ENCODE data around the gene PLXNA3.
"Not testable (repeated sequence)": the region's sequence is repeated elsewhere in the genome, so short reads cannot be mapped to it uniquely, and the experiment has no call there.

PLXNA3 gene

DNA sequence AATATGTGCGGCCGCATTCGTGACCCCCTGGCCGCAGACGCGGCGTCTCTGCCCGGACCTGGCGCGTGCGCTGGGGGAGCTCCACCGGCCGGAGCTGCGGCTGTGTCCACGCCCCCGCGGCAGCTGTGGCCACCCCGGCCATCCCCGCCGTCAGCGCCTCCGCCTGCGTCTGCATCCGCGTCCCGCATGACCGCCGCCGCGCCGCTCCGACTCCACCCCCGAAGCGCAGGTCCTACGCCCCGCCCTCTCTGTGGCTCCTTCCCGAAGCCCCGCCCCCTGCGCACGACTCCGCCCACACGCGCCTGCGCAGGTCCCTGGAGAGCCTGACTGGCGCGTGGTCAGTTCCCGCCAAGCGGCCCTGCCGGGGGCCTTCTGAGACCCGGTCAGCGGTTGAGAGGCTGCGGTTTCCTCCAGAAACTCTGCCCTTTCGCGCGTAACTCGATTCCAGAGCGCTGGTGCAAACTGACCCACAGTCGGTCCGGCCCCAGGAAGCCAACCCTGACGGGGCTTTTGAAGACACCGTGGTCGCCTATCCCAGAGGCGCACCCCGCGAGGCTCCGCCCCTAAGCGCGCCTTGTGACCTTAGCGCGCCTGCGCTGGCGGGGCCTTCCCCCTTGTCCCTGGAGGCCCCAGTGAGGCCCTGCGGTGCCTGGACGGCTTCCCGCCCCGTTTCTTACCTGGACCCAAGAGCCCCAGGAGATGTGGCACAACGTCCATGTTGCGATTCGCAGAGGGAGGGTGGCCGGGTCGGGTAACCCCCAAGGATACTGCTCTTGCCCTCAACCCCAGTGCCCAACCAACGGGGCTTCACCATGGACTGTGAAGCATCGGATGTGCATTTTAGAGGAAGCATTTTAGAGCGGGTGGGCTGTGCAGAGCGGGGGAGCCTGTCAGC lies 20.9 kb downstream of the PLXNA3 start, which contains the start of gene LAGE3:
TSS of gene LAGE3 (minus strand) at position 554 of the 895 bp plus-strand sequence. CDS start at position 188, 366 bp downstream.
- peak; percentile 71 for DNase-seq (ENCODE audit: low spot score)

DNA sequence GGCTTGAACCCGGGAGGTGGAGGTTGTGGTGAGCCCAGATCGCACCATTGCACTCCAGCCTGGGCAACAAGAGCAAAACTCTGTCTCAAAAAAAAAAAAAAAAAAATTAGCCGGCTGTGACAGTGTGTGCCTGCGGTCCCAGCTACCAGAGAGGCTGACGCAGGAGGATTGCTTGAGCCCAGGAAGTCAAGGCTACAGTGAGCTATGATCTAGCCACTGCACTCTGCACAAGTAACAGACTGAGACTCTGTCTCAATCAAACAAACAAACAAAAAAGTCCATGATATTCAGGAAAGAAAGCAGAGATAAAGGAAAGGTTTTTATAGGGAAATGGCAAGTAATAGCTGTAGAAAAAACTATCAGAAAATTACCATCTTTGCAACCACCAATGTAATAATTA lies 23.1 kb downstream of the PLXNA3 start:
- no peak for DNase-seq (ENCODE audit: low spot score)

GRCh38 chrX:154481911-154482601 lies 24.0 kb downstream of the PLXNA3 start:
- no peak for DNase-seq (ENCODE audit: low spot score)

DNA sequence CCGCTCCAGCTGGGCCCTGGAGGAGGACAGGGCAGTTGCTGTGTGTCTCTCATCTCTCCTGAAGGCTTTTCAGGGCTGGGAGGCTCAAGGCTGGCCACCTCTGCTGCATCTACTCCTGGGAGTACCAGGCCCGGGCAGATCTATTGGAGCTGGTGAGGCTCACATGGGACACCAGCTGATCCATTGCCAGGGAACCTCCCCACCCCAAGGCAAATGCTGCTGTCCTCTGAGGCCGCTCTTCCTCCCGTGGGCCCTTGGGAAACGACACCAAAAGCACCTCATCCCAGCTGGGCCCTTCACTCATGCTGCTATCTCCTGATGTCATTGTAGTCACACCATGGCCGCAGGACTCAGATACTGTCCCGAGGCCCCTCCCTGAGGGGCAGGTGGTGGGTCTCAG lies 24.7 kb downstream of the PLXNA3 start:
- DNase-seq (ENCODE audit: low spot score), result no peak

DNA sequence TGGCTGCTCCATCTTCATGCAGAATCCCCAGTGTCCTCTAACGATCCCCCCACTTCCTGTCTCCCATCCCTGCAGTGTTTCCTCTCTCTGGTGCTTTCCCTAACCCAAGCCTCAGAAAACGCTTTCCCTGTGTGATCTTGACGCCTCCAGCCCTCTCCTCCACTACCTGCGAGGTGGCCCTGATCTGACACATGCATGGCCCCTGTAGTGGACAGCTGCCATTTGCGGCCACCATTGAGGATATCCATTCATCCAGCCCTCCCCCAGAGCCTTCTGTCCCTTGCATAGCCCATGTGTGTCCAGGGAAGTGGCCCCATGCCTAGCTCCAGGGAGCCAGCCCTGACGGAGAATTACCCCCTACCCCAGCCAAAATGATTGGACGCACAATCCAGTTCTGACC lies 25.2 kb downstream of the PLXNA3 start:
- DNase-seq (ENCODE audit: low spot score), result no peak

DNA sequence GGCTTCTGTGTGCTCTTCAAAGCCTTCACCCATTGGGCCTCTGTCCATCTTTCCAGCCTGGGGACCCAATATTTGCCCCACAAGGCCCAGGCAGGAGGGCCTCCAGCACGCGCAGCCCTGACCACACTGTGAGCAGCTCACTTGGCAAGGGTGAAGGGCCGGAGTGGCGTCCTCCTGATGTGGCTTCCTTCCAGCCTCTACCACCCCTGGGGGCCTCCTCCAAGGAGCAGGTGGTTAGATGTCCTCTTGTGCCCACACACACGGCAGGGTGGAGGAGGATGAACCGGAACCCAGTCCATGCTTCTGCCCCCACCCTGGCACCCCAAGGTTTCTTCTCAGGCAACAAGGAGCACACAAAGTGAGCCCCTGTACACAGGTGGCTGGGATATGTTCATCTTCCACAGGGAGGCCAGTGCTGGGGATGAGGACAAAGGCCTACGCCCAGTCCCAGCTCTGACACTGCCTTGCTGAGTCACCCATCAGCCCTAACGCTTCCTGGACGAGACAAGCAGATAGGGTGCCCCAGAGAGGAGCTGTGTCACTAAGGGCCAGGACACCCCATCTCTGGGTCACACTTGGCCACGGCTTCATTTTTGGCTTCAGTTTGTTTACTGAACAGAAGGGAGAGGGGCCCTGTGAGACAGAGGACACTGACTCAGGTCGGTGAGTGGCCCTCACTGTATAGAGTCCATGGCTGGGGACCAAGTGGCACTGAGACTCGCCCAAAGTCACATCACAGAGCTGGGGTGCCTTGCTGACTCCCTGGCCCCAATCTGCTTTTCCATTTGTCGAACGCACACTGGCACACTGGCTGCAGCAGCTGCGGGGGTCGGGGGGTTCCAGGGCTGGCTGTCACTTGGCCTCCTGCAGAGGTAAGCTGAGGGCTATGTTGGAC lies 26.4 kb downstream of the PLXNA3 start:
- DNase-seq (ENCODE audit: low spot score), result no peak

DNA sequence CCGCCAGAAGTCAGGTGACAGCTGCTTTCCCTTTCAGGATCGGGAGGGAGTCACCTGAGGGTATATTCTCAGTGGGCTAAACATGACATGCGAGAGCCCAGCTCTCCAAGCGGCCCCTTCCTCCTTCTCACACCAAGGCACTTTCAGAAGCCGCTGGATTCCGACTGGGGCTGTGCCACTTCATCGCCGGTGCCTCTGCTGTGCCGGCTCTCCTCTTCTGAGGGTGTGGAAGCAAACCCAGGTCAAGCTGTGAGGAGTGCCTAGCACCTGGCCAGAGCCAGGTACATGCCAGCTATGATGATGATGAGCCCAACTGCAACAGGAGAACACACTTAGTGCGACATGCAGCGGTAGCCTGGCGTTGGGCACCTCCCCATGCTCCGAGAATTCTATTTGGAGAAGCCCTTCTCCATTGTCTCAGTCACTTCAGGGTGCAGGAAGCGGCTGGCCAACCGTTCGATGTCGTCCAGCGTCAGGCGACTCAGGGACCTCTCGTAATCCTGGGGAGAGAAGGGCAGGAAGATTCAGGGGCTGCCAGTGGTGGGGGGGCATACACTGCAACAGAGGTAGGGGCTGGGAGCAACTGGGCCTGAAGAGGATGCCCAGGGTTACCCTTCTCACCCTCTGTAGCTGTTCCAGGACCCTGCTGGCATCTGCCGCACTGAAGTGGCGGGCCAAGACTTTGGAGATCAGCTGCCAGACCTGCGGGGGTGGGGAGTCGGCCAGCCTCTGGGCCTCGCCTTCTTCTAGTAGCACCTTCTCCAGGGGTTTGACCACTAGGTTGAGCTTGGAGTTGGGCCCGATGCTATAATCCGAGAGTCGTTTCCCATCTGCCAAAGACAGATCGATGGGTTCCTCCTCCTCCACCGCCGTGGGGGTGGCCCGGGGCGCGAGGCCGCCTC lies 27.3 kb downstream of the PLXNA3 start:
- no peak for DNase-seq (ENCODE audit: low spot score)

- DNase-seq (ENCODE audit: low spot score), result no peak
These were observed 27.9 kb downstream of the PLXNA3 start for GRCh38 chrX:154486052-154486395.

DNA sequence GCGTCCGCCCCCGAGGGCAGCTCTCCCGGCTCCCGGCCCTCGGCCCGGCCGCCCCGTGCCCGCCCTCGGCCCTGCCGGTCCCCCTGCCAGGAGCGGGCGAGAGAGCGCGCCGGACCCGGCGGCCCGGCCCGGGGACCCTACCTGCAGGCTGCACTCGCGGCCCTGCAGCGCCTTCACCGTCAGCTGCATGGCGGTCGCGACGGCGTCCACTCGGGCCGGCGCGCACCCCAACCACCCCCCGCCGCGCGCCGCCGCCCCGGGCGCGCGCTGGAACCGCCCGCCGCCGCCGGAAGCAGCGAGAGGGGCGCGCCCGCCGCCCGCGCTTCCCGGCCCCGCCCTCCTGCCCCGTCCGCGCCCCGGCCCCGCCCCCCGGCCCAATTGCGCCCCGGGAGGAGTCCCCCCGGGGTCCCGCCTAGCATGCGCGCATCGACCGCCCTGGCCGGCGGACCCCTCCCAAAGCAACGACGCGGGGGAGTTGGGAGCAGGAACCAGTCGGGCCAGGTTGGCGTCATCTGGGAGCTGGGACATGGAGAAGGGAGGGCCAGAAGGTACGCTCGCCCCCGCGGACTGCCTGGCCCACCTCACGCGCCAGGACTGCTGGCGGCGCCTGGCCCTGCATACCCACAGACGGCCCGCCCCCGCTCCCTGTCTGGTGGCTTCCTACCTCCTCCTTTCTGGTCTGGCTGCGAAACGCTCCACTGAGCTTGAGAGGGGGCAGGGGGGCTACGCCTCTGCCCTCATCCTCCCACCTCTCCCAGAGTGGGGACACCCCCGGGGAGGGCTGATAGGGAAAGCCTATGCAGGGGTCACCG lies 28.5 kb downstream of the PLXNA3 start, which contains the start of gene UBL4A:
TSS of gene UBL4A (minus strand) at position 220 of the 812 bp plus-strand sequence. CDS start at position 189, 31 bp downstream.
- no peak for DNase-seq (ENCODE audit: low spot score)

DNA sequence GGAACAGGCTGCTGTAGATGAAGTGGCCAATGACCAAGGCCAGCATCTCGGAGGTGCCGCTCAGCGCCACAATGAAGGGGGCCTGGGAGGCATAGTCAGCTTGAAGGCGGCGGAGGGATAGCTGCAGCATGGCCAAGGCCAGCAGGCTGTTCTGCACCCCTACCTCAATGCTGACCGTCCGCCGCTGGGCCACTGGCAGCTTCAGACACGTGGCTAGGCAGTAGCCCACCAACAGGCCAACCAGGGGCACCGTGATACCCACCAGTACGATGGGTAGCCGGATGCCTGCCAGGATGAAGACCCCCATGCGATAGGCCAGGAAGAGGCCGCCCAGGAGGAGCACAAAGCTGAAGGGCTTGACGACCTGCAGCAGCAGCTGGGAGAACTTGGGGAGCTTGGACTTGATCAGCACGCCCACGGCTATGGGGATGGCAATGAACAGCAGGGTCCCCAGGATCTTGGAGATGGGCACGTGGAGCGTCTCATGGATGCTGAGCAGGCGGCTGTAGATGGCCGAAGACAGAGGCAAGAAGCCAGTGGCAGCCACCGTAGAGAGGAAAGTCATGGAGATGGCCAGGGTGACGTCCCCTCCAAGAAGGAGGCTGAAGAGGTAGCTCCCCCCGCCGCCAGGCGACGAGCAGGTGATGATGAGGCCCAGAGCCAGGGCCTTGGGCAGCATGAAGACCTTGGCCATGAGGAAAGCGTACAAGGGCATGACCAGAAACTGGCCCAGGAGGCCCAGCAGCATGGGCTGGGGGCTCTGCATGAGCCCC lies 29.6 kb downstream of the PLXNA3 start:
- no peak for DNase-seq (ENCODE audit: low spot score)

DNA sequence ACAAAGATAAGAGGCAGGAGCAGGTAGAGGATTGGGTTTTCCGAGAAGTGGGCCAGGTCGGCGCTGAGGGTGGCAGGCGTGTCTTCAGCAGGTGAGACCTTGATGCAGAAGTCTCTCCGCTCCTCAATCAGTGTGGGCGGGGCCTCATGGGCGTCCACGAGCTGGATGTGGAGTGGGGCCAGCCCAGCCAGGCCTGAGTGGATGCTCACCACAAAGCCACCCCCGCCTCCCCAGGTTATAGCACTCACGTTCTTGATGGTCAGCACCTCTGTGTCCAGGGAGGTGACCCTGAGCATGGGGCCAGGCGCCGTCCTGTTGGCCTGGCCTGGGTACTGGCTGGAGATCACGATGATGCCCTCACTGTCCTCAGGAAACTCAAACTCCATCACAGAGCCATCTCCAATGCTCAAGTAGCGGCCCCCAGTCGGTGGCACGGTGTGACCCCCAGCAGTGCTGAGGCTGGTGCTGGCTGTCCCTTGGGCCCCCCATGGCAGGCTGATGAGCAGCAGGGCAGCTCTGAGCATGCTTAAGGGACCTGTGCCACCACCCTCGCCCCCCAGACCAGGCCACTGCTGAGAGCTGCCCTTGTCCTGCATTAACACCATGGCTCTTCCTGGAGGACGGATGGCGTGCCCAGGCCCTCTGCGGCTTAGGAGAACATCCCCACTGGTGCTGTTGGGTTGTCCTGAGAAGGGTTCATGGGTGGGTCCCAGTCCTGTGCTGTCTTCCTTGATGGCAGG lies 30.4 kb downstream of the PLXNA3 start:
- DNase-seq (ENCODE audit: low spot score), result no peak

- DNase-seq (ENCODE audit: low spot score), result no peak
These were observed 31.1 kb downstream of the PLXNA3 start for GRCh38 chrX:154489182-154489581.

DNA sequence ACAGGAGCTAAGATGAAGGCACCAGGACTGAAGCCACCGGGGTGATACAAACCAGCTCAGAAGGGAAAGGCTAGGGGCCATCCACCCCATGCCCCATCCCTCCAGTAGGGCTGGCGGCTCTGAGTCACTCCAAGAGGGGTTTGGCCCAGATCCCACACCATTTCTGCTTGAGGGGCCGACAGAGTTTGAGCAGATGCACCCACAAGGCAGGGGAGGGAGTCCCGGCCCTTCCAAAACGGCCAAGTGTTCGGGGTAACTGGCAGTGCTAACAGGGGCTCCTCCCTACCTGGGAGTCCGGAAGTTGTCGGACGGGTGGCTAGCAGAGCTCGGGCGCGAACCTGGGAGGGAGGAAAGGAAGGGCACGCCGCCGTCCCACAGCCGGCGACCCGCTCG lies 31.9 kb downstream of the PLXNA3 start:
- DNase-seq (ENCODE audit: low spot score), result no peak

GRCh38 chrX:154490414-154491083 lies 32.5 kb downstream of the PLXNA3 start, which contains the start of gene SLC10A3:
Gene SLC10A3 (minus strand): TSS chrX:154490629. CDS start chrX:154488940, 1,689 bp downstream.
- DNase-seq (ENCODE audit: low spot score), result peak; percentile 85

DNA sequence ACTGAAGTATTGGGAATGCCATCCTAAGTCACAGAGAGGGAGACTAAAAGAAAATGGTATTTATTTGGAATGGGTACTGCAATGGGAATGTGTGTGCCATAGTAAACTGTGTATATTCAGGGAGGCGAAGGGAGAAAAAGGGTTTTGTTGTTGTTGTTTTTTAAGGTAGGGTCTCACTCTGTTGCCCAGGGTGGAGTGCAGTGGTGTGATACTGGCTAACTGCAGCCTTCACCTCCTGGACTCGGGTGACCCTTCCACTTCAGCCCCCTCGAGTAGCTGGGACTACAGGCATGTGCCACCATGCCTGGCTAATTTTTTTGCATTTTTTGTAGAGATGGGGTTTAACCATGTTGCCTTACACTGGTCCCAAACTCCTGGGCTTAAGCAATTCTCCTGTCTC lies 36.6 kb downstream of the PLXNA3 start:
- no peak for DNase-seq (ENCODE audit: low spot score)

GRCh38 chrX:154495472-154495922 lies 37.4 kb downstream of the PLXNA3 start:
- no peak for DNase-seq (ENCODE audit: low spot score)

DNA sequence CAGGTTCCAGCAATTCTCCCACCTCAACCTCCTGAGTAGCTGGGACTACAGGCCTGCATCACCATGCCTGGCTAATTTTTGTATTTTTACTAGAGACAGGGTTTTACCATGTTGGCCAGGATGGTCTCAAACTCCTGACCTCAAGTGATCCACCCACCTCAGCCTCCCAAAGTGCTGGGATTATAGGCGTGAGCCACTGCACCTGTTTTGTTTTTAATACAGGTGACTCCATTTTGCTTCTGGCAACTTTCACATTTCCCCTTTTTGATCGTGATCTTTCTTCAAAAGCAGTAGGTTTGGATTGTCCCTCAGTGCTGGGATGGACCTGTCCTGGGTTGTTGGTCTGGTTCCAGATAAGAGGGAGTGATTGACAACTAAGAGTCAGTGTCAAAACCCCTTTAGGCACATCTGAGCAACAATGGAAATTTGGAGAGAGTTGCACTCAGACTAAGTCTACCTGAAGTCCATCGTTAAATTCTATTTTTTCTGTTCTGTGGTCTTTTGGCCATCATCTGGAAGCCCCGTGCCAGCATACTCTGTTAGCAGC lies 38.6 kb downstream of the PLXNA3 start:
- not testable (repeated sequence) for DNase-seq (ENCODE audit: low spot score)

DNA sequence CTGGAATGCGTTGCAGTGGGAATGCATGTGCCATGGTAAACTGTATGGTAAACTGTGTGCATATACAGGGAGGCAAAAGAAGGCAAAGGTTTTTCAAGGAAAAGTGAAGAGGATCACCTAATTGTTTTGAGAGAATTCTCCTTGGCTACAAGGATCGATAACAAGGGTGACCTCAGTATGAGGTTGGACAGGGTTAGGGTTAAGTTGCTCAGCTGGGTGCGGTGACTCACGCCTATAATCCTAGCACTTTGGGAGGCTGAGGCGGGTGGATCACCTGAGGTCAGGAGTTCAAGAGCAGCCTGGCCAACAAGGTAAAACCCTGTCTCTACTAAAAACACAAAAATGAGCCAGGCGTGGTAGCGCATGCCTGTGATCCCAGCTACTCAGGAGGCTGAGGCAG lies 43.3 kb downstream of the PLXNA3 start:
- DNase-seq (ENCODE audit: low spot score), result not testable (repeated sequence)
